Measurements from ENCODE around the gene CNTNAP5.

The CNTNAP5 gene

GRCh38 chr2:124151691-124152090 lies 126.6 kb downstream of the CNTNAP5 start:
- no peak for DNase-seq (ENCODE audit: low read depth in 2 of 2, low spot score in 1 of 2)

- DNase-seq (ENCODE audit: low read depth in 2 of 2, low spot score in 1 of 2) = no peak
Observed at GRCh38 chr2:124153713-124154112, 128.6 kb downstream of the CNTNAP5 start.

- DNase-seq (ENCODE audit: low read depth in 2 of 2, low spot score in 1 of 2) = no peak
Observed at GRCh38 chr2:124159166-124159565, 134.1 kb downstream of the CNTNAP5 start.

- no peak for DNase-seq (ENCODE audit: low read depth in 2 of 2, low spot score in 1 of 2)
Observed at GRCh38 chr2:124161542-124161941, 136.5 kb downstream of the CNTNAP5 start.

- no peak for DNase-seq (ENCODE audit: low read depth in 2 of 2, low spot score in 1 of 2)
Observed at GRCh38 chr2:124162256-124162655, 137.2 kb downstream of the CNTNAP5 start.

GRCh38 chr2:124163840-124164239 lies 138.8 kb downstream of the CNTNAP5 start:
- DNase-seq (ENCODE audit: low read depth in 2 of 2, low spot score in 1 of 2) = no peak

GRCh38 chr2:124165698-124166097 lies 140.6 kb downstream of the CNTNAP5 start:
- DNase-seq (ENCODE audit: low read depth in 2 of 2, low spot score in 1 of 2) = no peak

GRCh38 chr2:124171472-124172063 lies 146.5 kb downstream of the CNTNAP5 start:
- no peak for DNase-seq (ENCODE audit: low read depth in 2 of 2, low spot score in 1 of 2)

- DNase-seq (ENCODE audit: low read depth in 2 of 2, low spot score in 1 of 2) = no peak
Observed at GRCh38 chr2:124178719-124179118, 153.6 kb downstream of the CNTNAP5 start.

- no peak for DNase-seq (ENCODE audit: low read depth in 2 of 2, low spot score in 1 of 2)
Observed at GRCh38 chr2:124180635-124181034, 155.5 kb downstream of the CNTNAP5 start.

- DNase-seq (ENCODE audit: low read depth in 2 of 2, low spot score in 1 of 2) = no peak
Observed at GRCh38 chr2:124186801-124187200, 161.7 kb downstream of the CNTNAP5 start.

GRCh38 chr2:124187948-124188347 lies 162.9 kb downstream of the CNTNAP5 start:
- no peak for DNase-seq (ENCODE audit: low read depth in 2 of 2, low spot score in 1 of 2)

GRCh38 chr2:124193706-124194105 lies 168.6 kb downstream of the CNTNAP5 start:
- no peak for DNase-seq (ENCODE audit: low read depth in 2 of 2, low spot score in 1 of 2)

- no peak for DNase-seq (ENCODE audit: low read depth in 2 of 2, low spot score in 1 of 2)
Observed at GRCh38 chr2:124201713-124202112, 176.6 kb downstream of the CNTNAP5 start.

GRCh38 chr2:124209441-124209840 lies 184.4 kb downstream of the CNTNAP5 start:
- no peak for DNase-seq (ENCODE audit: low read depth in 2 of 2, low spot score in 1 of 2)

GRCh38 chr2:124211461-124211860 lies 186.4 kb downstream of the CNTNAP5 start:
- DNase-seq (ENCODE audit: low read depth in 2 of 2, low spot score in 1 of 2) = no peak

- no peak for DNase-seq (ENCODE audit: low read depth in 2 of 2, low spot score in 1 of 2)
Observed at GRCh38 chr2:124213977-124214587, 189.0 kb downstream of the CNTNAP5 start.

GRCh38 chr2:124246170-124246569 lies 221.1 kb downstream of the CNTNAP5 start:
- DNase-seq (ENCODE audit: low read depth in 2 of 2, low spot score in 1 of 2) = no peak

GRCh38 chr2:124248386-124248785 lies 223.3 kb downstream of the CNTNAP5 start:
- no peak for DNase-seq (ENCODE audit: low read depth in 2 of 2, low spot score in 1 of 2)

GRCh38 chr2:124250433-124250832 lies 225.3 kb downstream of the CNTNAP5 start:
- DNase-seq (ENCODE audit: low read depth in 2 of 2, low spot score in 1 of 2) = no peak

GRCh38 chr2:124254621-124255020 lies 229.5 kb downstream of the CNTNAP5 start:
- no peak for DNase-seq (ENCODE audit: low read depth in 2 of 2, low spot score in 1 of 2)

- DNase-seq (ENCODE audit: low read depth in 2 of 2, low spot score in 1 of 2) = no peak
Observed at GRCh38 chr2:124257120-124257519, 232.0 kb downstream of the CNTNAP5 start.
